ENCODE measurements around the gene CREG2.

CREG2 gene

DNA sequence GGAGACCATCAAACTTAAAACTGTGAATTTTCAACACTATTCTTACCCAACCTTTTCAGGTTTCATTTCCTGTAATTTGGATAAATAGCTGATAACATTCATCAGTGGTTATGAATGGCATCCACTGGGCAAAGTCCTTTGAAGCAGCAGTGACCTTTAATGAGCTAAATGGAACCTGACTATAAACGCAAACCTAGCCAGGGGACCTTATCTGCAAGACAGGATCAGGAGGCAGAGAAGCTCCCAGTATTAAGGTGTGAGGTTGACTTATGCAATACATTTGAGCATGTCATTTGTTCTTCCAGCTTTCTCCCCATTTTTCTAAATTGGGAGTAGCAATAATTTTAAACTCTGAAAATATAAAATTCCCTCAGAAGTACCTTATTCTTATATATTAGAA is 38.4 kb downstream of the CREG2 start:
- DNase-seq (ENCODE audit: low read depth): no peak
- H3K4me3 ChIP-seq (ENCODE audit: low read length): no peak overlapping the region
- TF ChIP-seq, protein P1, sequence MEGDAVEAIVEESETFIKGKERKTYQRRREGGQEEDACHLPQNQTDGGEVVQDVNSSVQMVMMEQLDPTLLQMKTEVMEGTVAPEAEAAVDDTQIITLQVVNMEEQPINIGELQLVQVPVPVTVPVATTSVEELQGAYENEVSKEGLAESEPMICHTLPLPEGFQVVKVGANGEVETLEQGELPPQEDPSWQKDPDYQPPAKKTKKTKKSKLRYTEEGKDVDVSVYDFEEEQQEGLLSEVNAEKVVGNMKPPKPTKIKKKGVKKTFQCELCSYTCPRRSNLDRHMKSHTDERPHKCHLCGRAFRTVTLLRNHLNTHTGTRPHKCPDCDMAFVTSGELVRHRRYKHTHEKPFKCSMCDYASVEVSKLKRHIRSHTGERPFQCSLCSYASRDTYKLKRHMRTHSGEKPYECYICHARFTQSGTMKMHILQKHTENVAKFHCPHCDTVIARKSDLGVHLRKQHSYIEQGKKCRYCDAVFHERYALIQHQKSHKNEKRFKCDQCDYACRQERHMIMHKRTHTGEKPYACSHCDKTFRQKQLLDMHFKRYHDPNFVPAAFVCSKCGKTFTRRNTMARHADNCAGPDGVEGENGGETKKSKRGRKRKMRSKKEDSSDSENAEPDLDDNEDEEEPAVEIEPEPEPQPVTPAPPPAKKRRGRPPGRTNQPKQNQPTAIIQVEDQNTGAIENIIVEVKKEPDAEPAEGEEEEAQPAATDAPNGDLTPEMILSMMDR (IDR thresholded peaks at IDR 0.05; ENCODE audit: insufficient read depth, low read depth, low read length, missing control alignments): no peak

DNA sequence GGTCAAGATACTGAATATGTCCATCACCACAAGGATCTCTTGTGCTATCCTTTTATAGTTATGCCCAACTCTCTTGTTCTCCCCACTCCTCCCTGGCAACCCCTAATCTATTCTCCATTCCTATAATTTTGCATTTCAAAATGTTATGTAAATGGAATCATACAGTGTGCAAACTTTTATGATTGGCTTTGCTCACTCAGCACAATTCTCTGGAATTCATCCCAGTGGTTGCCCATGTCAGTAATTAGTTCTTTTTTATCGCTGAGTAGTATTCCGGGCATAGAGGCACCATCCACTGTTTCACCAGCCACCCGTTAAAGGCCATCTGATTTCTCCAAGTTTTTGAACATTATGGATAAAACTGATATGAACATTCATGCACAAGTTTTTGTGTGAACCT is 40.4 kb downstream of the CREG2 start:
- DNase-seq (ENCODE audit: low read depth): no peak
- TF ChIP-seq, protein P1 (IDR thresholded peaks at IDR 0.05; ENCODE audit: insufficient read depth, low read depth, low read length, missing control alignments): no peak
- no peak overlapping the region for H3K4me3 ChIP-seq (ENCODE audit: low read length)

DNA sequence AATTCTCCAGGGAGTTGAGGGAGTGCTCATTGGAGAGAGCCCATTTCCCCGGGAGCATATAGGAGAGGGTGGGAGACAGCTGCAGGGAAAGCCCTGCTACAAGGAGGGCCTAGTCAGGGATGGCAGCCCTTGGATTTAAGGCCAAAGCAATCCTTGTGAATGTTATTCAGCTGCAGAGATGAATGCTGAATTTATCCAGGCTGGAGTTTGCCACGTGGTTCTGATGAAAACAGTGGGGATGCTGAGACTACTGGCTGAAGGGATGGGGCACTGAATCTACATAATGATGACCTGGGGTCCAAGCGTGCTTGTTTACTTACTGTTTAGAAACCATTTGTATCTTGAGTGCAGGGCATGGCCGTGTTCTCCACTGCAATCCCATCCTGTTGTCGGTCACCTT is 43.2 kb downstream of the CREG2 start:
- no peak for DNase-seq (ENCODE audit: low read depth)
- no peak overlapping the region for H3K4me3 ChIP-seq (ENCODE audit: low read length)
- TF ChIP-seq, protein P1 (IDR thresholded peaks at IDR 0.05; ENCODE audit: insufficient read depth, low read depth, low read length, missing control alignments): no peak

DNA sequence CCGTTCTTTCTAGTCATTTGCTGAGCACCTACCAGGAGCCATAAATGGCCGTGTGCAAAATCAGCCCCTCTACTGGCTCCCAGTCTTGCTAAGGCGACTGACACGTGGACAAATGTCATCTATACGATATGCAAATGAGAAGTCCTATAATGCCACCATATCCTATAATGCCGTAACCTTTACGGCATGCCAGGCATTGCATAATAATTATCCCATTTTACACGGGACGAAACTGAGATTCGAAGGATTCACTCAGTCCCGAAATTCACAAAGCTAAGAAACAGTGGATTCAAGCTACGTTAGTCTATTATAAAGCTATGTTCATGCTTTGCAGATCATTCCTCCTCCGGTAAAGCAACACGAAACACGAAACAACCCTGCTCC is 44.7 kb downstream of the CREG2 start:
- TF ChIP-seq, protein P1 (IDR thresholded peaks at IDR 0.05; ENCODE audit: insufficient read depth, low read depth, low read length, missing control alignments): no peak
- DNase-seq (ENCODE audit: low read depth): no peak
- no peak overlapping the region for H3K4me3 ChIP-seq (ENCODE audit: low read length)

DNA sequence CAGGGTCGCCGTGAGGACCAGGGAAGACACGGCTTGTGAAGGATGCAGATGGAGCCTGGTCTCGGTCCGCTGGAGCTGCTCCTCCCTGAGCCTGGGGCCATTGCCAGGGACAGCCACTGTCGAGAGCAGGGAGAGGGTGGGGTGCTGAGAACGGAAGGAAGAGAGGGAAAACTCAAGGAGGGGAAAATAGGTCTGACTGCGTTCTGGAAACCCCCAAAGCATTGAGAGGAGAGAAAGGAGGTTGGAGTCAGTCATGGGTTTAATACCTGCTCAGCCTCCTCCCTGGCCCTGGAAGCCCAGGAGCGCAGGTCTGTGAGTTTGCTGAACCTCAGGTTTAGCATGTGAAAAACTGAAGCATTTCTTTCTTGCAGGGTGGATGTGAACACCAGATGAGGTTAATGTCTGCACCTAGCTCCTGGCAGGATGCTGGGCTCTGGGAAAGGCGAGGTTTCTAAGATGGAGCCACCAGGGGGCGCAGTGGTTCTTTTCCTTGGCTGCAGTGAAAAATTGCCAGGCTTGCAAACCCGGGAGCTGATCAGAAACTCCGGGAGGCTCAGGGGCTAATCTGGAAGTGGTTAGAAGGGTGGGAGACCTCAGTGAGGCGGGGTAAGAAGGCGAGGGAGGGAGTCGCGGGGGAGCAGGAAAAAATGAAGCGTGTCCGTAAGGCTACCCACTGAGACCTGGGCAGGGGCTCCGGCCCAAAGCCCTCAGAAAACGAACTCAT is 45.2 kb downstream of the CREG2 start:
- DNase-seq (ENCODE audit: low read depth): peak; percentile 73
- TF ChIP-seq, protein P1 (IDR thresholded peaks at IDR 0.05; ENCODE audit: insufficient read depth, low read depth, low read length, missing control alignments): peak; percentile 82
- no peak overlapping the region for H3K4me3 ChIP-seq (ENCODE audit: low read length)

DNA sequence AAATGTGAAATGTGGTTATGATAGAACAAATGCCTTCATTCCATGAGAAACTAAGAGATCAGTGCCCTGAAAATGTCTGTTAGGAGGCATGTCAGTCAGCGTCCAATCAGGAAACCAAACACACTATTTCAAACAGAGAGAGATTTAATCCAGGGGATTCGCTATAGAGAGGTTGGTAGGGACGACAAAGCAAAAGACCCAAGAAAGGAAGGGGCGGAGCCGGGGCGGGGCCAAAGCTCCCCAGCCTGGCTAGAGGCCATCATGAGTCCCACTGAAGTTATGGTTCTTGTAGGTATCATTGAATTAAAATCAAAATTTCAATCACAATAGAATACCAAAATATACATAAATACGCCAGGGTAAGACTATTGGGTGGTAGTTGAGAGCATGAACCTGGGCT is 45.9 kb downstream of the CREG2 start:
- TF ChIP-seq, protein P1 (IDR thresholded peaks at IDR 0.05; ENCODE audit: insufficient read depth, low read depth, low read length, missing control alignments): no peak
- H3K4me3 ChIP-seq (ENCODE audit: low read length): no peak overlapping the region
- no peak for DNase-seq (ENCODE audit: low read depth)

DNA sequence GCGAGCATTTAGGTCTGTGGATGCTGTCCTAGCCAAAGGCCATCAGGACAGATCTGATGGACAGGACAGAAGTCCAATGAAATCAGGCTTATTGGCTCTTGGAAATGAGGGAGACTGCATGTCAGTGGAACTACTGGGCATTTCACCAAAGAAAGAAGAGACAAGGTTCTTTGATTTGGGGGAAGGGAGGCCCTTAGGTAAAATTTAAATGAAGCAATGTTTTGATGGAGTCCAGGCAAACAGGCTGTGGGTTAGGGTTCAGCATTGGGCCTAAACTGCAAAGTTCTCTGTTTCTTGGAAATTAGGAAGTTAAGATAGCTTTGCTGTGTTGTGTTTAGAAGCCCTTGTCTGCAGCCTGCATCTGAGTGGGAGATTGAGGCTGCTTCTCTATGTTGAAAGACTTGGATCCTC is 47.2 kb downstream of the CREG2 start:
- no peak overlapping the region for H3K4me3 ChIP-seq (ENCODE audit: low read length)
- no peak for DNase-seq (ENCODE audit: low read depth)
- TF ChIP-seq, protein P1 (IDR thresholded peaks at IDR 0.05; ENCODE audit: insufficient read depth, low read depth, low read length, missing control alignments): no peak
